Measurements from ENCODE around the gene RAB14. TPM values are rescaled to one million over a fixed set of nuclear protein-coding genes. Genes with fewer than 3 reads are reported as not detected.

Gene RAB14
- total RNA-seq, 1 experiment from 2014 or later = 36.0 TPM

DNA sequence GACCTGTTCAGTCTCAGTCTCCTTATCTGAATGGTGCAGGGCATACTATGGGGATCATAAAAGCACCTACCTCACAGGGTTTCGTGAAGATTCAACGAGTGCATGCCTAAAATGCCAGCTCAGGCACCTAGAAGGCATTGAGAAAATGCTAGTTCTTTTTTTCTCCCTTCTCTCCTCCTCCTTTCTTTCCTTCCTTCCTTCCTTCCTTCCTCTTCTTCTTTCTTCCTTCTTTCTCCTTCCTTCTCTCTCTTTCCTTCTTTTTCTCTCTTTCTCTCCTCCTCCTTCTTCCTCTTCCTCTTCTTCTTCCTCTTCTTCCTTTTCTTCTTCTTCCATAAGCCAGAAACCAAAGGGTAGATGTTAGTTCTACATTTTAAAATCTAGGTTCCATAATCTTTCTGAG lies 12.3 kb upstream of the RAB14 start:
- TF ChIP-seq NR1H2 (CRISPR knock-in tag; IDR thresholded peaks at IDR 0.05) = no peak
- TF ChIP-seq, protein P1, sequence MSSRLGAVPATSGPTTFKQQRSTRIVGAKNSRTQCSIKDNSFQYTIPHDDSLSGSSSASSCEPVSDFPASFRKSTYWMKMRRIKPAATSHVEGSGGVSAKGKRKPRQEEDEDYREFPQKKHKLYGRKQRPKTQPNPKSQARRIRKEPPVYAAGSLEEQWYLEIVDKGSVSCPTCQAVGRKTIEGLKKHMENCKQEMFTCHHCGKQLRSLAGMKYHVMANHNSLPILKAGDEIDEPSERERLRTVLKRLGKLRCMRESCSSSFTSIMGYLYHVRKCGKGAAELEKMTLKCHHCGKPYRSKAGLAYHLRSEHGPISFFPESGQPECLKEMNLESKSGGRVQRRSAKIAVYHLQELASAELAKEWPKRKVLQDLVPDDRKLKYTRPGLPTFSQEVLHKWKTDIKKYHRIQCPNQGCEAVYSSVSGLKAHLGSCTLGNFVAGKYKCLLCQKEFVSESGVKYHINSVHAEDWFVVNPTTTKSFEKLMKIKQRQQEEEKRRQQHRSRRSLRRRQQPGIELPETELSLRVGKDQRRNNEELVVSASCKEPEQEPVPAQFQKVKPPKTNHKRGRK (CRISPR knock-in tag; IDR thresholded peaks at IDR 0.05; ENCODE audit: borderline replicate concordance) = 0 out of 2 replicates have a peak, but pooled peaks have one; percentile 63
- POLR2A ChIA-PET = no interaction called here
- no peak for ATAC-seq

DNA sequence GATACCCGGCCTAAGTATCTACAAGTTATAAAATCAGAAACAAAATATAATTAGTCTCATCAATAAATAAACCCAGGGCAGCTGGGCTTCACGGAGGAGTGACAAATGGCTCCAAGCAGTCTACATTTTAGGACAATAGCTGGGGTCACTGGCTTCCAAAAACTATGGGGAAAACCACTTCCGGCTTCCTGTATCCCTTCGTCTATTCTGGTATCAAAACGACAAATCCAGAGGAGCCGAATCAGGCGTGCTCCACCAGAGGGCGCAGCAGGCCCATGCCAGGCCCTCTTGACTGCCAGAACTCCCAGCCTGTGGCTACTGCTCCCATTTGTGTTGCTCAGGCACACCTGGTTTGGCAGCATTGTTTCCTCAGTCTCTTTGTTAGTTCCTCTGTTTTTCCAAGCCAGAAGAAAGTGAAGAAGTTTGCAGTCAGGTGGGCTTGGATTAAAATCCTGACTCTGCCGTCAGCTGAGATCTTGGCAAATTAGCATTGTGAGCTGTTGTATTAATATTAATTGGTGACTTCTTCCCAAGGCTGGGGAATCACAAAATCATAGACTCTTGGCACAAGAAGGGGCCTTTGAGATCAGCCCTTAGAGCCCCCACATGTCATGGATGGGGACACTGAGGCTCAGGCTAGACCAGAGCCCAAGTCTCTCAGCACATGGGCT lies 11.6 kb upstream of the RAB14 start:
- CTCF ChIA-PET = interaction anchor here (0.7 to 4.7 kb wide), 12 partner anchors 8 to 187 kb away, joined by 3 to 32 read pairs (median 8); partner anchors contain the start of gene GSN
- TF ChIP-seq, protein P2, sequence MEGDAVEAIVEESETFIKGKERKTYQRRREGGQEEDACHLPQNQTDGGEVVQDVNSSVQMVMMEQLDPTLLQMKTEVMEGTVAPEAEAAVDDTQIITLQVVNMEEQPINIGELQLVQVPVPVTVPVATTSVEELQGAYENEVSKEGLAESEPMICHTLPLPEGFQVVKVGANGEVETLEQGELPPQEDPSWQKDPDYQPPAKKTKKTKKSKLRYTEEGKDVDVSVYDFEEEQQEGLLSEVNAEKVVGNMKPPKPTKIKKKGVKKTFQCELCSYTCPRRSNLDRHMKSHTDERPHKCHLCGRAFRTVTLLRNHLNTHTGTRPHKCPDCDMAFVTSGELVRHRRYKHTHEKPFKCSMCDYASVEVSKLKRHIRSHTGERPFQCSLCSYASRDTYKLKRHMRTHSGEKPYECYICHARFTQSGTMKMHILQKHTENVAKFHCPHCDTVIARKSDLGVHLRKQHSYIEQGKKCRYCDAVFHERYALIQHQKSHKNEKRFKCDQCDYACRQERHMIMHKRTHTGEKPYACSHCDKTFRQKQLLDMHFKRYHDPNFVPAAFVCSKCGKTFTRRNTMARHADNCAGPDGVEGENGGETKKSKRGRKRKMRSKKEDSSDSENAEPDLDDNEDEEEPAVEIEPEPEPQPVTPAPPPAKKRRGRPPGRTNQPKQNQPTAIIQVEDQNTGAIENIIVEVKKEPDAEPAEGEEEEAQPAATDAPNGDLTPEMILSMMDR (IDR thresholded peaks at IDR 0.05) = peak; percentile 84
- TF ChIP-seq, protein P3, sequence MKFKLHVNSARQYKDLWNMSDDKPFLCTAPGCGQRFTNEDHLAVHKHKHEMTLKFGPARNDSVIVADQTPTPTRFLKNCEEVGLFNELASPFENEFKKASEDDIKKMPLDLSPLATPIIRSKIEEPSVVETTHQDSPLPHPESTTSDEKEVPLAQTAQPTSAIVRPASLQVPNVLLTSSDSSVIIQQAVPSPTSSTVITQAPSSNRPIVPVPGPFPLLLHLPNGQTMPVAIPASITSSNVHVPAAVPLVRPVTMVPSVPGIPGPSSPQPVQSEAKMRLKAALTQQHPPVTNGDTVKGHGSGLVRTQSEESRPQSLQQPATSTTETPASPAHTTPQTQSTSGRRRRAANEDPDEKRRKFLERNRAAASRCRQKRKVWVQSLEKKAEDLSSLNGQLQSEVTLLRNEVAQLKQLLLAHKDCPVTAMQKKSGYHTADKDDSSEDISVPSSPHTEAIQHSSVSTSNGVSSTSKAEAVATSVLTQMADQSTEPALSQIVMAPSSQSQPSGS (CRISPR knock-in tag; IDR thresholded peaks at IDR 0.05; ENCODE audit: borderline replicate concordance, low read depth) = no peak
- no peak overlapping the region for H3K4me3 Mint-ChIP-seq
- H3K27ac Mint-ChIP-seq = no peak overlapping the region
- DNase-seq (ENCODE audit: low spot score) = peak; percentile 93
- H3K27me3 Mint-ChIP-seq (ENCODE audit: low read depth) = no peaks in the 10 kb centered on the region
- H3K9me3 Mint-ChIP-seq = no peaks in the 10 kb centered on the region
- peak; percentile 98 for ATAC-seq
- peaks cover 10% of the 10 kb centered on the region for H3K4me1 Mint-ChIP-seq
- no peaks in the 10 kb centered on the region for H3K36me3 Mint-ChIP-seq
- POLR2A ChIA-PET = no interaction called here

More for the DNA sequence above, 12.3 kb upstream of the RAB14 start:
- CTCF ChIA-PET = interaction anchor here (0.7 to 4.7 kb wide), 11 partner anchors 9 to 186 kb away, joined by 3 to 32 read pairs (median 12); partner anchors contain the start of gene GSN
- Mint-ChIP-seq H3K27ac (no peak overlapping the region), H3K4me3 (no peak overlapping the region), H3K4me1 (peaks cover 10% of the 10 kb centered on the region), H3K36me3 (no peaks in the 10 kb centered on the region), H3K9me3 (no peaks in the 10 kb centered on the region), H3K27me3 (ENCODE audit: low read depth) (0 out of 2 replicates have a peak, but pooled peaks cover 2% of the 10 kb centered on the region)
- DNase-seq (ENCODE audit: low spot score) = no peak

DNA sequence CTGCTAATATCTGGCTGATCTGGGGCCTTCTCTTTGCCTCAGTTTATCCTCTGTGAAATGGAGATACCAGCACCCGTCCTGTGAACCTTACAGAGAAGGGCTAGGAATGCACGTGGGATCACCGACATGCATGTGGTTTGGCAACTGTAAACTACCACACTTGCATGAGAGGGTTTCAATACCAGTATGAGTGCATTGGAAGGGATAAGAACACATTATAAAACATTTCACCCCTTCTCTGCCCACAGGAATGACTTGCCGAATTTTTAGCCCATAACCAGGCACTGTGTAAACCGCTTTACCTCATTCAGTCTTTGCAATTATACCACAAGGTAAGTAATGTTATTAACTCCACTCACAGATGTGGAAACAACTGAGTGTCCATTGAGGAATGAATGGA lies 8.9 kb upstream of the RAB14 start:
- Mint-ChIP-seq H3K27me3 (ENCODE audit: low read depth) (no peaks in the 10 kb centered on the region), H3K36me3 (no peaks in the 10 kb centered on the region), H3K4me1 (peaks cover 19% of the 10 kb centered on the region), H3K4me3 (no peak overlapping the region), H3K27ac (no peak overlapping the region), H3K9me3 (no peaks in the 10 kb centered on the region)
- ChIA-PET POLR2A (no interaction called here), CTCF (no interaction called here)
- no peak for ATAC-seq
- no peak for DNase-seq (ENCODE audit: low spot score)
- TF ChIP-seq, protein P4, sequence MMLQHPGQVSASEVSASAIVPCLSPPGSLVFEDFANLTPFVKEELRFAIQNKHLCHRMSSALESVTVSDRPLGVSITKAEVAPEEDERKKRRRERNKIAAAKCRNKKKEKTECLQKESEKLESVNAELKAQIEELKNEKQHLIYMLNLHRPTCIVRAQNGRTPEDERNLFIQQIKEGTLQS (CRISPR knock-in tag; conservative IDR thresholded peaks at IDR 0.05) = no peak
- TF ChIP-seq, protein P5, sequence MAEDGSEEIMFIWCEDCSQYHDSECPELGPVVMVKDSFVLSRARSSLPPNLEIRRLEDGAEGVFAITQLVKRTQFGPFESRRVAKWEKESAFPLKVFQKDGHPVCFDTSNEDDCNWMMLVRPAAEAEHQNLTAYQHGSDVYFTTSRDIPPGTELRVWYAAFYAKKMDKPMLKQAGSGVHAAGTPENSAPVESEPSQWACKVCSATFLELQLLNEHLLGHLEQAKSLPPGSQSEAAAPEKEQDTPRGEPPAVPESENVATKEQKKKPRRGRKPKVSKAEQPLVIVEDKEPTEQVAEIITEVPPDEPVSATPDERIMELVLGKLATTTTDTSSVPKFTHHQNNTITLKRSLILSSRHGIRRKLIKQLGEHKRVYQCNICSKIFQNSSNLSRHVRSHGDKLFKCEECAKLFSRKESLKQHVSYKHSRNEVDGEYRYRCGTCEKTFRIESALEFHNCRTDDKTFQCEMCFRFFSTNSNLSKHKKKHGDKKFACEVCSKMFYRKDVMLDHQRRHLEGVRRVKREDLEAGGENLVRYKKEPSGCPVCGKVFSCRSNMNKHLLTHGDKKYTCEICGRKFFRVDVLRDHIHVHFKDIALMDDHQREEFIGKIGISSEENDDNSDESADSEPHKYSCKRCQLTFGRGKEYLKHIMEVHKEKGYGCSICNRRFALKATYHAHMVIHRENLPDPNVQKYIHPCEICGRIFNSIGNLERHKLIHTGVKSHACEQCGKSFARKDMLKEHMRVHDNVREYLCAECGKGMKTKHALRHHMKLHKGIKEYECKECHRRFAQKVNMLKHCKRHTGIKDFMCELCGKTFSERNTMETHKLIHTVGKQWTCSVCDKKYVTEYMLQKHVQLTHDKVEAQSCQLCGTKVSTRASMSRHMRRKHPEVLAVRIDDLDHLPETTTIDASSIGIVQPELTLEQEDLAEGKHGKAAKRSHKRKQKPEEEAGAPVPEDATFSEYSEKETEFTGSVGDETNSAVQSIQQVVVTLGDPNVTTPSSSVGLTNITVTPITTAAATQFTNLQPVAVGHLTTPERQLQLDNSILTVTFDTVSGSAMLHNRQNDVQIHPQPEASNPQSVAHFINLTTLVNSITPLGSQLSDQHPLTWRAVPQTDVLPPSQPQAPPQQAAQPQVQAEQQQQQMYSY (CRISPR knock-in tag; IDR thresholded peaks at IDR 0.05) = no peak
- no peak for TF ChIP-seq ZNF219 (CRISPR knock-in tag; IDR thresholded peaks at IDR 0.05; ENCODE audit: borderline replicate concordance)
- TF ChIP-seq IRF2 (CRISPR knock-in tag; IDR thresholded peaks at IDR 0.05; ENCODE audit: borderline replicate concordance, low read depth) = no peak
- no peak for TF ChIP-seq JAZF1 (CRISPR knock-in tag; IDR thresholded peaks at IDR 0.05)
- no peak for TF ChIP-seq ZNF396 (CRISPR knock-in tag; IDR thresholded peaks at IDR 0.05; ENCODE audit: borderline replicate concordance)
- TF ChIP-seq, protein P6, sequence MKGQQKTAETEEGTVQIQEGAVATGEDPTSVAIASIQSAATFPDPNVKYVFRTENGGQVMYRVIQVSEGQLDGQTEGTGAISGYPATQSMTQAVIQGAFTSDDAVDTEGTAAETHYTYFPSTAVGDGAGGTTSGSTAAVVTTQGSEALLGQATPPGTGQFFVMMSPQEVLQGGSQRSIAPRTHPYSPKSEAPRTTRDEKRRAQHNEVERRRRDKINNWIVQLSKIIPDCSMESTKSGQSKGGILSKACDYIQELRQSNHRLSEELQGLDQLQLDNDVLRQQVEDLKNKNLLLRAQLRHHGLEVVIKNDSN (CRISPR knock-in tag; IDR thresholded peaks at IDR 0.05) = no peak
- no peak for TF ChIP-seq FOXK1 (CRISPR knock-in tag; IDR thresholded peaks at IDR 0.05)
- TF ChIP-seq NR3C1 (CRISPR knock-in tag; conservative IDR thresholded peaks at IDR 0.05; ENCODE audit: low read depth) = no peak
- TF ChIP-seq, protein P7, sequence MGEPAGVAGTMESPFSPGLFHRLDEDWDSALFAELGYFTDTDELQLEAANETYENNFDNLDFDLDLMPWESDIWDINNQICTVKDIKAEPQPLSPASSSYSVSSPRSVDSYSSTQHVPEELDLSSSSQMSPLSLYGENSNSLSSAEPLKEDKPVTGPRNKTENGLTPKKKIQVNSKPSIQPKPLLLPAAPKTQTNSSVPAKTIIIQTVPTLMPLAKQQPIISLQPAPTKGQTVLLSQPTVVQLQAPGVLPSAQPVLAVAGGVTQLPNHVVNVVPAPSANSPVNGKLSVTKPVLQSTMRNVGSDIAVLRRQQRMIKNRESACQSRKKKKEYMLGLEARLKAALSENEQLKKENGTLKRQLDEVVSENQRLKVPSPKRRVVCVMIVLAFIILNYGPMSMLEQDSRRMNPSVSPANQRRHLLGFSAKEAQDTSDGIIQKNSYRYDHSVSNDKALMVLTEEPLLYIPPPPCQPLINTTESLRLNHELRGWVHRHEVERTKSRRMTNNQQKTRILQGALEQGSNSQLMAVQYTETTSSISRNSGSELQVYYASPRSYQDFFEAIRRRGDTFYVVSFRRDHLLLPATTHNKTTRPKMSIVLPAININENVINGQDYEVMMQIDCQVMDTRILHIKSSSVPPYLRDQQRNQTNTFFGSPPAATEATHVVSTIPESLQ (CRISPR knock-in tag; IDR thresholded peaks at IDR 0.05) = no peak
- TF ChIP-seq HMGA2 (CRISPR knock-in tag; IDR thresholded peaks at IDR 0.05) = no peak
- TF ChIP-seq, protein P8, sequence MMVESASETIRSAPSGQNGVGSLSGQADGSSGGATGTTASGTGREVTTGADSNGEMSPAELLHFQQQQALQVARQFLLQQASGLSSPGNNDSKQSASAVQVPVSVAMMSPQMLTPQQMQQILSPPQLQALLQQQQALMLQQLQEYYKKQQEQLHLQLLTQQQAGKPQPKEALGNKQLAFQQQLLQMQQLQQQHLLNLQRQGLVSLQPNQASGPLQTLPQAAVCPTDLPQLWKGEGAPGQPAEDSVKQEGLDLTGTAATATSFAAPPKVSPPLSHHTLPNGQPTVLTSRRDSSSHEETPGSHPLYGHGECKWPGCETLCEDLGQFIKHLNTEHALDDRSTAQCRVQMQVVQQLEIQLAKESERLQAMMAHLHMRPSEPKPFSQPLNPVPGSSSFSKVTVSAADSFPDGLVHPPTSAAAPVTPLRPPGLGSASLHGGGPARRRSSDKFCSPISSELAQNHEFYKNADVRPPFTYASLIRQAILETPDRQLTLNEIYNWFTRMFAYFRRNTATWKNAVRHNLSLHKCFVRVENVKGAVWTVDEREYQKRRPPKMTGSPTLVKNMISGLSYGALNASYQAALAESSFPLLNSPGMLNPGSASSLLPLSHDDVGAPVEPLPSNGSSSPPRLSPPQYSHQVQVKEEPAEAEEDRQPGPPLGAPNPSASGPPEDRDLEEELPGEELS (CRISPR knock-in tag; IDR thresholded peaks at IDR 0.05) = no peak
